Astrocyte (in vitro differentiated cells and primary cell): ENCODE results near the gene PDGFD. TPM values are rescaled to one million over a fixed set of nuclear protein-coding genes. Genes with fewer than 3 reads are reported as not detected.

Experiments used
- DNase-seq: peaks from one replicate; pipeline ENCODE4 v3.0.0-alpha.2; 2010; ENCODE audit warnings: low read depth
- FAIRE-seq: peaks from 2 replicates; lab custom pipeline; 2011; peaks lifted over from hg19 to GRCh38; lab: Jason Lieb, UNC
- H2AFZ ChIP-seq: 2 replicates; pipeline ENCODE4 v1.6.0; 2012; ENCODE audit warnings: low read depth, low read length, inconsistent platforms
- H3K27ac ChIP-seq: 2 replicates; pipeline ENCODE4 v1.5.1; 2011; ENCODE audit warnings: low read depth, low read length, inconsistent platforms
- H3K27me3 ChIP-seq: 2 replicates; pipeline ENCODE4 v1.6.0; 2011; ENCODE audit warnings: low read length, inconsistent platforms; ENCODE audit not compliant: insufficient read depth
- H3K36me3 ChIP-seq: 2 replicates; pipeline ENCODE4 v1.5.1; 2011; ENCODE audit warnings: low read length, inconsistent platforms; ENCODE audit not compliant: insufficient read depth
- H3K4me1 ChIP-seq: 2 replicates; pipeline ENCODE4 v1.5.1; 2011; ENCODE audit warnings: low read length, inconsistent platforms; ENCODE audit not compliant: insufficient read depth
- H3K4me2 ChIP-seq: 2 replicates; pipeline ENCODE4 v1.6.0; 2012; ENCODE audit warnings: low read length, inconsistent platforms
- H3K4me3 ChIP-seq: 2 replicates; pipeline ENCODE4 v1.5.1; 2011; ENCODE audit warnings: low read depth, mild to moderate bottlenecking, low read length, inconsistent platforms; ENCODE audit not compliant: insufficient read depth
- H3K79me2 ChIP-seq: 2 replicates; pipeline ENCODE4 v1.6.0; 2012; ENCODE audit warnings: mild to moderate bottlenecking, low read length, inconsistent platforms; ENCODE audit not compliant: insufficient read depth
- H3K9ac ChIP-seq: 2 replicates; pipeline ENCODE4 v1.6.0; 2012; ENCODE audit warnings: mild to moderate bottlenecking, low read length, inconsistent platforms
- H3K9me3 ChIP-seq: 2 replicates; pipeline ENCODE4 v1.5.1; 2012; ENCODE audit warnings: low read depth, mild to moderate bottlenecking, low read length, inconsistent platforms; ENCODE audit not compliant: insufficient read depth
- H4K20me1 ChIP-seq: 2 replicates; pipeline ENCODE4 v1.6.0; 2012; ENCODE audit warnings: low read length, inconsistent platforms; ENCODE audit not compliant: insufficient read depth
- H3K27ac Mint-ChIP-seq: one replicate; pipeline ENCODE4 v1.8.0; 2021; ENCODE audit warnings: mild to moderate bottlenecking, mixed read lengths; ENCODE audit not compliant: unreplicated experiment
- H3K27me3 Mint-ChIP-seq: one replicate; pipeline ENCODE4 v1.8.0; 2021; ENCODE audit warnings: low read depth, mixed read lengths; ENCODE audit not compliant: unreplicated experiment
- H3K36me3 Mint-ChIP-seq: one replicate; pipeline ENCODE4 v1.8.0; 2021; ENCODE audit warnings: low read depth, mixed read lengths; ENCODE audit not compliant: unreplicated experiment
- H3K4me1 Mint-ChIP-seq: one replicate; pipeline ENCODE4 v1.8.0; 2021; ENCODE audit warnings: low read depth, mixed read lengths; ENCODE audit not compliant: unreplicated experiment
- H3K4me3 Mint-ChIP-seq: one replicate; pipeline ENCODE4 v1.8.0; 2021; ENCODE audit warnings: mild to moderate bottlenecking, moderate library complexity, mixed read lengths; ENCODE audit not compliant: unreplicated experiment
- H3K9me3 Mint-ChIP-seq: one replicate; pipeline ENCODE4 v1.8.0; 2021; ENCODE audit warnings: mild to moderate bottlenecking, mixed read lengths; ENCODE audit not compliant: unreplicated experiment
- CTCF ChIP-seq: IDR thresholded peaks from 2 replicates; pipeline ENCODE4 v1.5.1; 2011; ENCODE audit warnings: low read depth, mild to moderate bottlenecking, inconsistent platforms, low read length, moderate library complexity; ENCODE audit not compliant: insufficient read depth
- EZH2 ChIP-seq: IDR thresholded peaks from 2 replicates; pipeline ENCODE4 v1.6.1; 2012; ENCODE audit warnings: mild to moderate bottlenecking, low read length, inconsistent platforms; ENCODE audit not compliant: insufficient read depth
- total RNA-seq: library from RNA; stranded (reverse); gene quantifications from 2 replicates; pipeline ENCODE4 v1.2.1, GENCODE V29; 2021

PDGFD gene
- total RNA-seq, 1 donor from 2014 or later, result 2.6 TPM

- Histone ChIP-seq H3K4me1 (no peaks in the 10 kb centered on the region), H3K9me3 (no peaks in the 10 kb centered on the region), H3K9ac (no peak overlapping the region), H4K20me1 (no peaks in the 10 kb centered on the region), H3K79me2 (no peaks in the 10 kb centered on the region), H3K27me3 (no peaks in the 10 kb centered on the region), H3K4me2 (no peak overlapping the region), H3K4me3 (no peak overlapping the region), H2AFZ (no peak overlapping the region), H3K27ac (no peak overlapping the region), H3K36me3 (no peaks in the 10 kb centered on the region)
- DNase-seq (no peak), FAIRE-seq (no peak)
- TF ChIP-seq CTCF, result no peak
- no peak for TF ChIP-seq EZH2
- Mint-ChIP-seq H3K9me3 (no peaks in the 10 kb centered on the region), H3K27me3 (no peaks in the 10 kb centered on the region), H3K27ac (no peak overlapping the region), H3K36me3 (peaks cover 1% of the 10 kb centered on the region), H3K4me3 (no peak overlapping the region), H3K4me1 (no peaks in the 10 kb centered on the region)
These were observed 8.6 kb downstream of the PDGFD start for GRCh38 chr11:104155375-104155774.

- Mint-ChIP-seq H3K27ac (no peak overlapping the region), H3K27me3 (no peaks in the 10 kb centered on the region), H3K36me3 (peaks cover 1% of the 10 kb centered on the region), H3K4me3 (no peak overlapping the region), H3K9me3 (no peaks in the 10 kb centered on the region), H3K4me1 (no peaks in the 10 kb centered on the region)
- Histone ChIP-seq H4K20me1 (no peaks in the 10 kb centered on the region), H3K4me3 (no peak overlapping the region), H3K79me2 (no peaks in the 10 kb centered on the region), H3K9me3 (no peaks in the 10 kb centered on the region), H3K4me1 (no peaks in the 10 kb centered on the region), H3K27me3 (no peaks in the 10 kb centered on the region), H3K4me2 (no peak overlapping the region), H3K9ac (no peak overlapping the region), H3K27ac (no peak overlapping the region), H3K36me3 (no peaks in the 10 kb centered on the region), H2AFZ (no peak overlapping the region)
- FAIRE-seq (no peak), DNase-seq (no peak)
- TF ChIP-seq CTCF, result no peak
- TF ChIP-seq EZH2, result no peak
These were observed 9.7 kb downstream of the PDGFD start for GRCh38 chr11:104154296-104154695.

GRCh38 chr11:104152941-104153505 lies 10.9 kb downstream of the PDGFD start:
- H3K79me2 ChIP-seq, result no peaks in the 10 kb centered on the region
- H4K20me1 ChIP-seq, result no peaks in the 10 kb centered on the region
- no peaks in the 10 kb centered on the region for H3K4me1 Mint-ChIP-seq
- no peaks in the 10 kb centered on the region for H3K27me3 ChIP-seq
- H3K27ac ChIP-seq, result no peak overlapping the region
- DNase-seq, result no peak
- no peak overlapping the region for H3K4me3 Mint-ChIP-seq
- no peak for FAIRE-seq
- H3K27ac Mint-ChIP-seq, result no peak overlapping the region
- TF ChIP-seq CTCF, result no peak
- no peak for TF ChIP-seq EZH2
- H3K4me1 ChIP-seq, result no peaks in the 10 kb centered on the region
- H3K36me3 ChIP-seq, result no peaks in the 10 kb centered on the region
- H3K9me3 Mint-ChIP-seq, result no peaks in the 10 kb centered on the region
- no peak overlapping the region for H3K4me3 ChIP-seq
- no peak overlapping the region for H3K4me2 ChIP-seq
- peaks cover 1% of the 10 kb centered on the region for H3K36me3 Mint-ChIP-seq
- no peaks in the 10 kb centered on the region for H3K9me3 ChIP-seq
- H3K9ac ChIP-seq, result no peak overlapping the region
- H2AFZ ChIP-seq, result no peak overlapping the region
- H3K27me3 Mint-ChIP-seq, result no peaks in the 10 kb centered on the region
